HG03060 (cell line): ENCODE results near the gene S100A10.

Experiments used
- ATAC-seq: cut with Tn5 transposase; IDR thresholded peaks from one replicate; pipeline ENCODE4 v1.9.1; 2021; ENCODE audit warnings: low read depth, moderate number of reproducible peaks; ENCODE audit not compliant: unreplicated experiment

S100A10 gene

DNA sequence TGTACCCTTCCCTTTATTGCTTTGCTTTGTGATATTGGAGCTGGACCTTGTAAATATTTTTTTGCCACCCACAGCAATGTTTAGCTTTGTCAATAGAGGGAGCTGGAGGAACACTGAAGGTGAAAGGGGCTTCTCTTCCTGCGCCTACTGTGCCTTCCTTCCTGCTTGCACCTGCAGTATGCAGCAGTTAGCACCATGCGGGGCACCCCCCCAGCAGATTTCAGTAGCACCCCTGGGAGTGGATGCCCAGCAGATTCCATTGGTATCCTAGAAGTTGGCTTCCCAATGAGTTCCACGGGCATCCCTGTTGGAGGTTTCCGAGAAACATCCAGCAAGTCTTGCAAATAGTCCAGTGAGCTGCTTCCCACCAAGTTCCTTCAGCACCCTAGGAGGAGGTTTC is 25.6 kb downstream of the S100A10 start:
- no peak for ATAC-seq

DNA sequence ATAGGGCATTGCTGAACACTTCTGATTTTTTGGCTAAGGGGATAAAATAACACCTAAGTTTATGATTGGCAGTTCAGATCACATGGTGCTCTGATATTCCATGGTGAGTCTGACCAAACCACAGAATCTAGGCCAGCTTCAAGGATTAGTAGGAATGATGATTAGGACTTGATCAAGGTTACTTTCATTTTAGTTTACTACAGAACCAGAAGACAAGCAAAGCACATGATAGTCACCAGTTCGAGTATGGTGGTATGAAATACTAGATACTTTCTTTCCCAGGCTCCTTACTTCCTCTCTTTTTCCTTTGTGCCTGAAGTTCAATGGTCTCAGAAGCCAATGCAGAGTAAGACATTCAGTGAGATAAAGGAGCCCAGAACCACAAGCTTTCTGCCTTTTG is 26.6 kb downstream of the S100A10 start:
- ATAC-seq: no peak

DNA sequence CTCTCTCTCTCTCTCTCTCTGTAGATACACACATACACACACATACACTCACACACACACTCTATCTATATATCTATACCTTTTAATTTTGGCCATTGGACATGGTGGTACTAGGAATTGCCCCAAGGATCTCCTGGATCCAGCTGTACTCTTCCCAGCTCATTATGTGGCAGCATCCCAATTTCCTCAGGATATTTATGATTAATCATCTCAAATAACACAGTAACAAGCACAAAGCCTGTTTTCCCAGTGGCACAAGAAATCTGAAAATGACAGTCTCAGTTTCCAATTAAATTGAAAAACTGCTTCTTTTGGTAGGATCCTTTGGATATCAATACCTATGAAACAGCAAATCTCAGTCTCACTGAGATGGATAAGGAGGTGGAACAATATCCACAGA is 27.6 kb downstream of the S100A10 start:
- no peak for ATAC-seq

DNA sequence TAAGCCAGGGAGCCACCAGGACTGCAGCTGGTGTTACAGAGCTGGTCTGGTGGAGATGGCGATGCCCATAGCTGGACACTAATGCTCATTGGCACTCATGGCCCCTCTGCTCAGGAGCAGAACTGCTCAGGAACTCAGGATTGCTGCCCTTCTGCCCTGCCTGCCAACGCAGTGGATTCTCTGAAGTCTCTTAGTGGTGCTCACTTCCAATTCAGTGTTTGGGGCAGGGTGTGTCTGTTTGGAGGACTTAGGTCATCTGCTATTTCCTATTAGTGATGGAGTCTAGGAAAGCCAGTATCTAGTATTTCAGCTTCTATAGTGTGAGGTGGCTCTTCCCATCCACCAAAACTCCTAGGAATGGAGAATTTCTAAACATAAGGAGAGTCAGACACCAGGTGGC is 29.1 kb downstream of the S100A10 start:
- no peak for ATAC-seq

DNA sequence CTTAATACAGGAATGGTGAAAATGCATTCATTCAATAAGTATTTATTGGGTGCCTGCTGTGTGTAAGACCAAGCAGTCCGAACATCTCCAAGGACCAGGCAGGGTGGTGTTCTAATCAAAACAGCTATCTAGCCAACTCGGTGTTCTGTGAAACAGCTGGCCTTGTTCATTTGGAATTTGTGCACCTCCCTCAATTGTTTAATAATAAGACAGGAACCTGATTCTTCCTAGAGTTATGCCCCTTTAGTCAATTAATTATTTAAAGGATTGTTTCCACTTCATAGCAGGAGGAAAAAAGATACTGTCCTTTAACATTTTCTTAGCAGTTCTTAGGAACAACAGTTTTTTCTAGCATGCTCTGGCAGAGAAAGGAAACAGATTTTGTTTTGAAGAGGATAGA is 30.4 kb downstream of the S100A10 start:
- no peak for ATAC-seq

DNA sequence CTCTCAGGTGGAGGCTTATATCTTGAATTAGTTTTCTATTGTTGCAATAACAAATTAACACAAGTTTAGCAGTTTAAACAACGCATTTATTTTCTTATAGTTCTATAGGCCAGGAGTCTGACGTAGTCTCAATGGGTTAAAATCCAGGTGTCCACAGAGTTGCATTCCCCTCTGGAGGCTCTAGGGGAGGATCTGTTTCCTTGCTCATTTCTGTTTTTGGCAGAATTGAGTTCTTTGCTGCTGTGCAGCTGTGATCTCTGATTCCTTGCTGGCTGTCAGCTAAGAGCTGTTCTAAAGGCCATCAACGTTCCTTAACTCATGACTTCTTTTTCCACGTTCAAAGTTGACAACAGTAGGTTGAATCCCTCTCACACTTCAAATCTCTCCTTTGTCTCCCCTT is 31.8 kb downstream of the S100A10 start:
- ATAC-seq: no peak

DNA sequence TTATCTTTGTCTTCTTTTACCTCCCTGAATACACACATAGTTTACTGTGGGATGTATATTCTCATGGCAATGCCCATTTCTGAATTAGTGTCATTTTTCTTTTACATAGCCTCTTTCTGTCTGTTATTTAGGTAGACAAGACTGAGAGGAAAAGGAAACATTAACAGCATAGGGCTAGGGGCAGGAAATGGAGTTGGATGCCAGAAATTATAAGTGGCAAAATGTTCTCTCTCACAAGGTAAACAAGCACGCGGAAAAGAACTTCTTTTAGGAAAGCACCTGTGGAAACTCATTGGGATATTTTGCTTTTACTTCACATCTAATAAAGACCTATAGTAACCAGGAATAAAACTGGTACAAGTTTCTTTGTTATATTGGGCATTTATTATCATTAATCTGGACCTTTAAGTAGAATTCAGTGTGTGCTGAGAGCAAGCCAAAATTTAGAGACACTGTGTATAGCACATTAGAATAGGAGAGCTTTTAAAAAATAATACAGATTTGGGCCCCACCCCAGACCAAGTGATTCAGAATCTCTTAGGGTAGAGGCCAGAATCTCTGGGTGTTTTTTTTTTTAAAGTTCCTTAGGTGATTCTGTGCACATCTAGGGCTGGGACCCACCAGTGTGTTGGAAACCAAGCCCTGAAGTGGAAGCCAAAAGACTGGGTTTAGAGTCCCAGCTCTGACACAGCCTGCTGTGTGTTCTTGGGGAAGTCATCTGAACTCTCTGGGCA is 32.7 kb downstream of the S100A10 start:
- ATAC-seq: no peak

DNA sequence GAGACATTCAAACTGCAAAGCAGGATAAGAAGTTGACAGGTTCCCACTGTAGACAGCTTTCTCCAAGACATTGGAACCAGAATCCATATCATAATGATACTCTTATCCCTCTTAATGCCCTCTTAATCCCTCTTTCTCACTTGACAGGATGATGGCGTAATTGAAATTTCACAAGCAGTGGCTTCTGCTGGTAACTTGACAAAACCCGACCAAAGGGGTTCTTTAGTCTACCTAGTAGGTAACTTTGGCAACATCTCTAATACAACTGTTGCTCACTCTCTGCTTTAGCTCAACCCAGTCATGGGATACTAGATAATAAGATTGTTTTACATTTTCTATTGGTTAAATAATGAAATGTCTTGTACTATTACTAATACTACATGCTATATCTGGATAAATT is 34.7 kb downstream of the S100A10 start:
- ATAC-seq: no peak

DNA sequence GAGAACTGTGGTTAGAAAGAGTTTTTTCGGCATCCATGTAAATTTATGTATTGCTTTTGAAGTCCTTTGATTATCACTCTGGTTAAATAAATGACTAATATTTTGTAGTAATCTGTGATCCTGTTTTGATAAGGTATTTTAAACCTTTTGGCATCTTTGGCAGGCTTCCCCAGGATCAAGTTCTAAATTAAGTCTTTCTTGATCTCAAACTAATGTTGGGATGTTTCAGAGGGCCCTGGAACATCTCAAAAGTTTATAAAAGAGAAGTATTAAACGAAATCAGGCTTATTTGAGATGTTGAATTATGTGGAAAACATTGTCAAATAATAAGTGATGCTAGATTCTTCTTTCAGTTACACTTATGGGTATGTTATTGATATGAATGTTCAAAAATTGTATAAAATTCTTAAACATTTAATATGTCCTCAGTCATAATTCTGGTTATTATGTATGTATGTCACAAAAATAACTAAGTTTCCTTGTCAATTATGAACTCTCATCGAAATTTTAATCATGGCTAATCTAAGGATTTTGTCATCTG is 36.6 kb downstream of the S100A10 start:
- no peak for ATAC-seq

DNA sequence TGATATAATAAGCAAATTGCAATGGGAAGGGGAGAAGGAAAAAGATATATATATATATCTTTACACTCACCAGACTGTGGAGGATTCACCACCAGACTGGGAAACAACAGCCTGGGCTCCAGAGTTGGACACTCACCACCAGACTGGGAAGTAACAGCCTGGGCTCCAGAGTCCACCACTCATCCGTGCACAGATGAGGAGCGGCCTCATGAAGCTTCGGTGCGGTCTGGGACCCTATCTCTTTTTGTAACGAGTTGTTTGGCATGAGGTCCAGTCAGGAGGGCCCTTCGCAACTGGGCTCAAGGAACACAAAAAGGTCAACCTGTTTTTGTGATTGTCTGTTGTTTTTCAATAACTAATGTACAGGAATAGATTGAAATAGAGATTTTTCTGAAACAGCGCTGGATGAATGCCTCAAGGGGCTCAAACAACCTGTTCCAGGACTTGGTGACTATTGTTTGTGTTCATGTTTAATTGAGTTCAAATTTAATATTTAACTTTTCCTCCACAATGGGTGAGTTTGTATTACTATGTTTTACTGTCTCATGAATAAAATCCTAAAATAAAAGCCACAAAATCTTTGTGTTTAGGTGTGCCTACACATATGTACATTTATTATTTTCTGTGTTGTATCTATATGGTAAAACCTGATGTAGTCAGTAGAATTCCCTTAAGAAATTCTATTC is 40.1 kb downstream of the S100A10 start:
- no peak for ATAC-seq

DNA sequence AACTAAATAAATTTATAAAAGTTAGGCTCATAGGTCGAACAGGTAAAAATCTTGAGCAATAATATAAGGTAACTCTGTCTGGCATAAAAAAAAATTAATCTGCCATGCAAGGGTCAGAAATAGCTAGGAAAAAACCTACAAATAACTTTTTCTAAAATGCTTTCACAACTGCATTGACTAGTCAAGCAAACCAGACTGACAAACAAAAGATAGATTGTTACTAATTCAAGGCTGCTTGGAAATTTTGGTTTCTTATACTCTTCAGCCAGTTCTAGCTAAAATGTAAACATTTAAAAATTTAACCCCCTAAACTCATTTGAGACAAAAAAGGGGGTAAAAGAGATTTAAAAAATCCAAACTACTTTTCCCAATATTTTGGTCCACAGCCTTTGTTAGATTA is 40.8 kb downstream of the S100A10 start:
- ATAC-seq: no peak

DNA sequence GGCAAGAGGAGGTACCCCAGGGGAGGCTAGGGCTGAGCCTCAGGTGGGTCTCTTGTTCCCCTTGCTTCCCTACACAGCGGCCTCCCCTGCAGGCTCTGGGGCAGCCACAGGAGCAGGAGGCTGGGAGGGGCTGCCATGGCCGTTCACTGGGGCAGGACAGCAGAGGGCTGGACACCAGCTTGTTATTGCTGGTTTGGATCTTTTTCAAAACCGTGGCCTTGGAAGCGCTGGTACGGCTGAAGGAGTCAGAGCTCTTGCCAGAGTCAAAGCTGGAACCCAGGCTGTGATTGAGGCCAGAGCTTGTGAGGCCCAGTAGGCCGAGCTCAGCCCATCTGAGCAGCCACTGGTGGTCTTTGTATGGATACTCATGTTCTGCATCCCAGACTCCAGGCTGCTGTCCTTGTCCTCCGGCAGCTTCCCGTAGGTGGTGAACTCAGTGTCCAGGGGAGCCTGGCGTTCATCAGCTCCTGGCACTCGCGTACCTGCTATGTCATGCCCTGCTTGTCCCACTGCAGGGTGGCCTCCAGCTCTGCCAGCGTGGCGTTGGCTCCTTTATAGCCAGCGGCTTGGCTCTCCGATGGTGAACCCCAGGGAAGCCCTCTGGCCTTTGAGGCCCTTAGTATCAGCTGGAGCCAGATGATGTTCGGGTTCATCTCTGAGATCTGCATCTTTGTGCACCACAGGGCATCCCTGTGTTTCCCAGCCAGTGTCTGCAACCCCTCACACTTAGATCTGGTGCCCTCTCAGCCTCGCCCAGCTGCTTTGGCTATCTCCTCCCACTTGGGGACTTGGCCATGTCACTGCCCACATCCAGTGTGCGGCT is 44.1 kb downstream of the S100A10 start:
- ATAC-seq: no peak

DNA sequence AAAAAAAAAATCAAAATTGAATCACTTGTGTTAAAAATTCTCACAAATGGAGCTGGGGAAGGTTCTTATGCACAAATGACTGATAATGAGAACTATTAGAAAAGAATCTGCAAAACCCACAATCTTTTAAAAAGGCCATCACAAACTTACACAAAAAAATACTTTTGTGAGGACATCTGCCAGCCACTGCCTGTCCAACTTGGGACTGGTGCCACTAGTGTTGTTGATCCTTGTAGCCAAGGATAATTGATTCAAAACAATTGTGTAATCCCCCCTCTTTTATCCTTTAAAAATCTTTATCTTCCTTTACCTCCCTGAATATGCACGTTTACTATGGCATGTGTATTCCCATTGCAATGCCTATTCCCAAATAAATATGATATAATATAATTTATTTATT is 45.2 kb downstream of the S100A10 start:
- no peak for ATAC-seq

DNA sequence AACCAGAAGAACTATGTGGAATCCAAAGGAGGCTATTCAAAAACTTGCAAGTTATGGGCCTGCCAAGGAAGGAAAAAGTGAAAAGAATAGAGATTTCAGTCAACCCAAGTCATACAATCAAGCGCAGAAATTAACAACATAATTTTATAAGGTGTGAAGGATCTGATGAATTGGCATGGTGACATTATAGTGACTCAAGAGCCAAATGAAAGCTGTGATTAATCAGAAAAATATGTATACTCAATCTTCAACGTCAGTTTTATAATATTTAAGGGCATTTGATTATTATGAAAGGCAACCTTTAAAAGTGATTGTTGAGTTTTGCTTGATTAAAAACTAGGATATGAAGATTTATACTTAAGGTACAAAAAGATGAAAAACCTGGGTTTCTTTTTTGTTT is 46.5 kb downstream of the S100A10 start:
- ATAC-seq: no peak

DNA sequence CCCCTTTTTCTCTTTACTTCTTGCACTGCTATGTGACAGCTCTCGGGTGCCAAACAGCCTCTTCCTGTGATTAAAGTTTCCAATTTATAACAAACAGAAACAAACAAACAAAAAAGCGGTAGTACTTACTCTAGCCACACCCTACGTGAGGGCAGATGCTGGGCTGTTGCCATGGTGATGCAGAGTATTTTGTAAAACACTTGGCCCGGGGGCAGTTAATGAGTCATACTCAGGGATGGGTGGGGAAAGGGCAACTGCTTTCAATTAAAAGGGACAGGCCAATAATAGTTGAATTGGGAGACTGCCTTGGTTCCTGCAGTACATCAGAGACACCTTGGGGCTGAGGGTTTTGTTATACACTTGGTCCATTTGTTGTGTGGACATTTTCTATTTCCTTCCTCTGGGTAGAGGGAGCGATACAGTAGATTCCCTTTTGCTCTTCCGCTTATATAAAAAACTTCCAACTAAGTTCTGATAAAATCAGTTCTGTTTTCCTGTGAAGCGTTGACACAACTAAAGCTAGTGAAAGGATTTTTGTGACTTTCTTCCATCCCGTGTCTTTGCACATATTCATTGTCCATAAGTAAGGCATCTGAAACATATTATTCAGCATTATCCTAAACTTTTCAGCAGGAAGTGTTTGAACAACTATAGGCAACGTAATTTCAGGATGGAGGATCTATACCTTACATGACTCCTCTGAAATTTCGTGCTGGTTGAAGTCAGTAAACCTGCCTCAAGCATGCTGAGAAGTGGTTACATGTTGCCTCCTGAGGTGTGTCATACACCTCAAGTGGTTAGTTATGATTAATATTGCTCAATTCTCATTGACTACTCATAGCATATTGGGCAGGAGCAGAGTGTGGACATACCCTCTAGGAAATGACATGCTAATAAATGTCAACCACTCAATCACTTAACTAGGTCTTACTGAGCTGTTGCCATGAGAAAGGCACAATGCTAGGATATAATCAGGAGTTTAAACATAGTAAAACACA is 47.6 kb downstream of the S100A10 start:
- ATAC-seq: peak; percentile 57

DNA sequence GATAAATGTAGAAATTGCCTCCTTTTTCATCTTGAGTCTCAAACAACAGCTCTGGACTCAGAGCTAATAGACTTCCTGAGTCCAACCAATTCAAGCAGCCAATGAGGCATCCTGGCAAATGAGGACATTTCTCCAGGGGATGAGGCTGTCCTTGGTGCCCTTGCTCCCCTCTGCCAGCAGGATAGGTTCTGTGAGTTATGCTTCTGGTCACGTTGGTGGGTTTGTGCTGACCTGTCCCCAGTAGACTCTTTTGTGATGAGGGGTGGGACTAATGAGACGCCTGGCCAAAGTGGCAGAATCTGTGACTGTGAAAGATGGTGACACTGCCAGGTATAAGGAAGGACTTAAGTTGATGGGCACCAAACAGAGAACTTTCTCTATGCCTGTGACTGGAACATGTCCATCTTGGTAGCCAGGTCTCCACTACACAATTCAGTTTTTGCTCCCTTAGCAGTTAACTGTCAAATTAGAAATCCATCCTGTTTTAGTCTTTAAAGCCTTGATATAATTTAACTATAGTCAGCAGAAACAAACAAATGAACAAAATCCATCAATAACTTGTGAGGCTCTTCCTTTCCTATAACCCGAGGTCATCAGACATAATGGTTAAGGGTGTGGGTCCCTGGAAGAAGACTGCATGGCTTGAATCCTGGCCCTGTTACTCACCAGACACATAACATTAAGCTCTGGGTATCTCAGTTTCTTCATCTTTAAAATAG is 48.6 kb downstream of the S100A10 start:
- no peak for ATAC-seq

DNA sequence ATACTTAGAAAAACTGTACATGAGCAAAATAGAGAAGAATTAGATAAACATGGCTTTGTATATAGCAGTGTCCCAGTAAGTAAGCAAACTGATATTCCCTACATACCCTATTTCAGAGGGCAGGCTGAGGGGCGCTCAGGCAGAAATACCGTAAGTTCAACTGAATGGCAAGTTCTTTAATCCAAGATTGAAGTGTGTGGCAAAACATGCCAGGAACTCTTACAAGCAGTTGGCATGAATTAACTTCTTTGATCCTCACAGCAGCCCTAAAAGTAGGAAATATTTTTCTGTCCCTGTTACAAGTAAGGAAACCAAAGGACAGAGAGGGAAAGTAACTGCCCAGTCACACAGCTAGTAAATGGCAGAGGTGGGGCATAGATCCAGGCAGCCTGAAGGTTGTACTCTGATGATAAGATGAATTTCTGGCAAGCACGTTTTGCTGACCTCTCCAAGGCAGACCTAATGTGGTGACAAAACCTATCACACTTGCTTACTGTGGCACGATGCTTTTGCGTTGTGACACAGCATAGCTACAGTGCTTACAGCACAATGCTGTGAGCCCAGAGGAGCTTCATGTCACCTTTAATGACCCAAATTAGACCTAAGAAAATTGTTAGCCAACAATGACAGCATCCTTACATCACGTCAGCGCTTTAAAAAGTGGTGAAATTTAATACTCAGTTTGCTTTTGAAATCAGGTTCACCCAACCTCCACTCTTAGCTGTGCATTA is 49.4 kb downstream of the S100A10 start:
- ATAC-seq: no peak

DNA sequence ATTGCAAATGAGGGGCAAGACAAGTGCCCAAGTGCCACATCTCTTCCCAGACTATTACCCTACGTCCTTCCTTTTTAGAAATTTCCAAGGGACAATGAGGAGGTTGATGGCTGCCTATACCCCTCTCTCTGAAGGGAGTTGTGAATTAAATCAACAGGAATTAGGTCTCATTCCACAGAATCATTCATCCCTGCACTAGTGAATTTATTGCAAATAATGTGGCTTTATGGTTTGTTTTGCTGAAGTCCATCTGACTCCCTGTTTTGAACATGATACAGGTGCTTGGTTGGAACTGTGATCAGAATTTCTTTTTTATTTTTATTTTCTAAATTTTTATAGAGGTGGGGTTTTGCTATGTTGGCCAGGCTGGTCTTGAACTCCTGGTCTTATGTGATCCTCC is 50.1 kb downstream of the S100A10 start:
- ATAC-seq: no peak

DNA sequence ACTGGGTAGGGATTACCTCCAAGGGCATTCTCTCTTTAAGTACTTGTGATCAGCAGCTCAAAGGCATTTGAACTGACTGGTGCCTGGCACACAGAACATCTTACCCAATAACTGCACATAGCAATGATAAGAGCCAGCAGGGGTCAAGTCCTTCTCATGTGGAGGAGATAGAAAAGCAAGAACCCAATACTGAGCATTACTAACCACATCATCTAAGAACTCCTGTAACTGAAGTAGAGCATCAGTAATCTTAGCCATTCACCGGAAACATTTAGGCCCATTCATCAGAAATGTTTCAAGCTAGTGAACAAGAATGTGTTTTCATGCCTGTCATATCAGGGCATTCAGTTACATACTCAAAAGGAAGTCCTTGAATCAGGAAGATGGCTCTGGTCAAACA is 50.8 kb downstream of the S100A10 start:
- no peak for ATAC-seq
